PC-9 (cell line): ENCODE data around the gene CLEC16A. TPM values are rescaled to one million over a fixed set of nuclear protein-coding genes. Genes with fewer than 3 reads are reported as not detected.

Experiments
- BruUV-seq: library from RNA; stranded (reverse); fragments of 400-500 nt; replicated peaks from 2 replicates; lab custom pipeline; 2021; lab: Mats Ljungman, UMichigan
- CTCF ChIA-PET: fragments of 300-600 bp; sonication (Branson Sonifier 250); formaldehyde crosslinking; loops from one replicate; lab custom pipeline; 2022; ENCODE audit warnings: antibody characterized with exemption; lab: Charles Lee
- POLR2A ChIA-PET: fragments of 300-600 bp; sonication (Branson Sonifier 250); formaldehyde crosslinking; loops from one replicate; lab custom pipeline; 2022; ENCODE audit warnings: antibody characterized with exemption; ENCODE audit not compliant: unreplicated experiment; lab: Charles Lee
- DNase-seq, 2 experiments: peaks; one replicate each; pipeline versions ENCODE4 v3.0.0 to v3.0.0-alpha.2; 2015 to 2022; ENCODE audit warnings: mixed read lengths in 1 of 2
- H2AFZ ChIP-seq: fragments of 200-600 bp; sonication (generic); 2 replicates; pipeline ENCODE4 v1.8.1; 2017; ENCODE audit warnings: antibody characterized with exemption
- H3F3A ChIP-seq: fragments of 200-600 bp; sonication (generic); 2 replicates; pipeline ENCODE4 v1.8.1; 2017; ENCODE audit warnings: antibody characterized with exemption, mild to moderate bottlenecking, low read depth; ENCODE audit not compliant: insufficient read depth
- H3K27ac ChIP-seq: fragments of 200-600 bp; sonication (generic); 2 replicates; pipeline ENCODE4 v1.6.1; 2016; ENCODE audit warnings: mixed run types
- H3K27me3 ChIP-seq: fragments of 200-600 bp; sonication (generic); 2 replicates; pipeline ENCODE4 v1.6.1; 2016; ENCODE audit warnings: low read depth, mixed run types; ENCODE audit not compliant: insufficient read depth
- H3K36me3 ChIP-seq: fragments of 200-600 bp; sonication (generic); 2 replicates; pipeline ENCODE4 v1.6.1; 2016; ENCODE audit warnings: low read depth, mixed run types
- H3K4me1 ChIP-seq: fragments of 200-600 bp; sonication (generic); replicated peaks from 2 replicates; pipeline ENCODE4 v1.6.1; 2016; ENCODE audit warnings: mixed run types; ENCODE audit not compliant: insufficient read depth
- H3K4me2 ChIP-seq: fragments of 200-600 bp; sonication (generic); 2 replicates; pipeline ENCODE4 v1.6.1; 2017; ENCODE audit warnings: mixed run types
- H3K4me3 ChIP-seq: fragments of 200-600 bp; sonication (generic); 2 replicates; pipeline ENCODE4 v1.6.1; 2016; ENCODE audit warnings: mixed run types
- H3K79me2 ChIP-seq: fragments of 200-600 bp; sonication (generic); 2 replicates; pipeline ENCODE4 v1.6.1; 2017; ENCODE audit warnings: low read depth, mixed run types
- H3K9me2 ChIP-seq: fragments of 200-600 bp; sonication (generic); 2 replicates; pipeline ENCODE4 v1.8.1; 2017; ENCODE audit warnings: mild to moderate bottlenecking; ENCODE audit not compliant: insufficient read depth
- H3K9me3 ChIP-seq: fragments of 200-600 bp; sonication (generic); 2 replicates; pipeline ENCODE4 v1.8.1; 2016; ENCODE audit warnings: low read depth; ENCODE audit not compliant: insufficient read depth
- H4K20me1 ChIP-seq: fragments of 200-600 bp; sonication (generic); 2 replicates; pipeline ENCODE4 v1.8.1; 2017; ENCODE audit not compliant: insufficient read depth
- CTCF ChIP-seq: fragments of 200-600 bp; sonication (generic); conservative IDR thresholded peaks from 2 replicates; pipeline ENCODE4 v1.6.1; 2017; ENCODE audit warnings: mixed run types, antibody characterized with exemption, mild to moderate bottlenecking, moderate library complexity
- EZH2 ChIP-seq: fragments of 200-600 bp; sonication (generic); IDR thresholded peaks from 2 replicates; pipeline ENCODE4 v1.8.0; 2017; ENCODE audit warnings: antibody characterized with exemption, low read depth
- intact Hi-C: fragments of 100-400 bp; cut with micrococcal nuclease; formaldehyde crosslinking; loops from one replicate; pipeline ENCODE4 v1.10.0; 2022; ENCODE audit not compliant: unreplicated experiment
- total RNA-seq: library from RNA; stranded (reverse); gene quantifications from 2 replicates; pipeline ENCODE4 v1.2.3, GENCODE V29; 2021

The CLEC16A gene
- total RNA-seq, 1 experiment from 2014 or later = 34.9 TPM

DNA sequence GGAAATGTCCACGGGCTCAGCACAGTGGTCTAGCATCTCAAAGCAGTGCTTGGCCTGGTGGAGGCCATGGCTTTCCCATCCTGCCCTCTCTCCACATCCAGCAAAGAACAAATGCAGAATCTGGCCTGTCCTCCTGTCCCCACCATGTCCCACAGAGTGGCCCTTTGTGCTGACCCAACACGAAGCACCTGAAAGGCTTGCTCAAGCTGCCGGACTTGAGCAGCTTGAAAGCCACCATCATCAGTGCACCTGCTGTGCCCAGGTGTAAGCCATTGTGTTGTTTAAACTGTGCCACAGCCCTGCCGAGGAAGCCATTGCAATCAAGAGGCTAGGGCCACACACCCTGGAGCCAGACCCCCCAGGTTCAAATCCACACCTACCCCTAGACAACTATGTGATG, 196.1 kb downstream of the CLEC16A start:
- peaks cover 14% of the 10 kb centered on the region; the same call in 1 of the 2 replicates for H3F3A ChIP-seq
- no peaks in the 10 kb centered on the region for H3K36me3 ChIP-seq
- H2AFZ ChIP-seq = no peak overlapping the region
- H3K4me3 ChIP-seq = no peak overlapping the region
- H3K9me3 ChIP-seq = no peaks in the 10 kb centered on the region
- peaks cover 36% of the 10 kb centered on the region for H3K4me1 ChIP-seq
- ChIA-PET CTCF (no interaction called here), POLR2A (no interaction called here)
- intact Hi-C loops = no loop called here
- no peak for DNase-seq
- no TSS peak for BruUV-seq
- H3K27ac ChIP-seq = no peak overlapping the region
- TF ChIP-seq EZH2 = no peak
- TF ChIP-seq CTCF = no peak
- H4K20me1 ChIP-seq = no peaks in the 10 kb centered on the region
- H3K27me3 ChIP-seq = no peaks in the 10 kb centered on the region
- no peak overlapping the region for H3K4me2 ChIP-seq
- no peaks in the 10 kb centered on the region for H3K9me2 ChIP-seq
- H3K79me2 ChIP-seq = no peaks in the 10 kb centered on the region

GRCh38 chr16:11140867-11141266, 196.5 kb downstream of the CLEC16A start:
- no peak overlapping the region for H3K4me2 ChIP-seq
- H3K4me1 ChIP-seq = peaks cover 32% of the 10 kb centered on the region
- H3K27me3 ChIP-seq = no peaks in the 10 kb centered on the region
- H3K9me3 ChIP-seq = no peaks in the 10 kb centered on the region
- no TSS peak for BruUV-seq
- intact Hi-C loops = no loop called here
- TF ChIP-seq CTCF (no peak), EZH2 (no peak)
- H2AFZ ChIP-seq = no peak overlapping the region
- no peaks in the 10 kb centered on the region for H3K36me3 ChIP-seq
- H3K79me2 ChIP-seq = no peaks in the 10 kb centered on the region
- no peaks in the 10 kb centered on the region for H4K20me1 ChIP-seq
- DNase-seq = no peak
- POLR2A ChIA-PET = interaction anchor here (0.7 kb wide), 1 partner anchor 53 kb away, joined by 4 read pairs; no protein-coding TSS in a partner anchor
- H3K9me2 ChIP-seq = no peaks in the 10 kb centered on the region
- peaks cover 12% of the 10 kb centered on the region; the same call in 1 of the 2 replicates for H3F3A ChIP-seq
- no peak overlapping the region for H3K27ac ChIP-seq
- CTCF ChIA-PET = no interaction called here
- no peak overlapping the region for H3K4me3 ChIP-seq

GRCh38 chr16:11141409-11142260, 197.3 kb downstream of the CLEC16A start:
- Histone ChIP-seq H3K36me3 (no peaks in the 10 kb centered on the region), H3K4me3 (no peak overlapping the region), H3K27me3 (no peaks in the 10 kb centered on the region), H2AFZ (no peak overlapping the region), H4K20me1 (no peaks in the 10 kb centered on the region), H3K4me2 (no peak overlapping the region), H3K9me2 (no peaks in the 10 kb centered on the region), H3K79me2 (no peaks in the 10 kb centered on the region), H3K4me1 (peaks cover 25% of the 10 kb centered on the region), H3K27ac (no peak overlapping the region), H3F3A (peaks cover 6% of the 10 kb centered on the region; the same call in 1 of the 2 replicates), H3K9me3 (no peaks in the 10 kb centered on the region)
- BruUV-seq = no TSS peak
- CTCF ChIA-PET = no interaction called here
- no peak for TF ChIP-seq CTCF
- no peak for TF ChIP-seq EZH2
- intact Hi-C loops = no loop called here
- DNase-seq = no peak
- POLR2A ChIA-PET = interaction anchor here (0.7 kb wide), 1 partner anchor 53 kb away, joined by 4 read pairs; no protein-coding TSS in a partner anchor
